IPS-20b (cell line): ENCODE data around the gene OOSP3.
"Not testable (repeated sequence)": the region's sequence is repeated elsewhere in the genome, so short reads cannot be mapped to it uniquely, and the experiment has no call there.

ENCODE experiments used
- H3K27ac ChIP-seq: one replicate; pipeline ENCODE4 v1.5.1; 2013; ENCODE audit warnings: low read length
- H3K27me3 ChIP-seq: 2 replicates; pipeline ENCODE4 v1.6.1; 2013; ENCODE audit warnings: mild to moderate bottlenecking, low read length, inconsistent platforms; ENCODE audit not compliant: insufficient read depth
- H3K36me3 ChIP-seq: 2 replicates; pipeline ENCODE4 v1.6.1; 2013; ENCODE audit warnings: low read depth, mild to moderate bottlenecking, inconsistent platforms, low read length, moderate library complexity; ENCODE audit not compliant: insufficient read depth
- H3K4me1 ChIP-seq: 2 replicates; pipeline ENCODE4 v1.6.1; 2013; ENCODE audit warnings: mild to moderate bottlenecking, control low read depth, inconsistent platforms, low read length, moderate library complexity; ENCODE audit not compliant: insufficient read depth
- H3K4me3 ChIP-seq: 2 replicates; pipeline ENCODE4 v1.5.1; 2013; ENCODE audit warnings: mild to moderate bottlenecking, low read length, inconsistent platforms
- H3K9ac ChIP-seq: 2 replicates; pipeline ENCODE4 v1.6.1; 2013; ENCODE audit warnings: low read depth, mild to moderate bottlenecking, inconsistent platforms, low read length, moderate library complexity
- H3K9me3 ChIP-seq: 2 replicates; pipeline ENCODE4 v1.6.1; 2013; ENCODE audit warnings: mild to moderate bottlenecking, low read depth, low read length, inconsistent platforms; ENCODE audit not compliant: insufficient read depth

Gene OOSP3, protein sequence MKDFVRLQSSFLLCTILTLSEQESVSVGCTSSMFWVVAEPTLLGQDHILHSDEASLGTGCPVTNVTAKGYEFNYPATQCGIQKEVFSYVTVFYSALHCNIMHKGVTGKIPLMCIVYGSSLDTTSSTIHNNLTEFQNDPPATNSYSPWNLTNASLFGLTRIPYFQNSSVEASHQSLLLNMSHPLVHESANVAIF

GRCh38 chr11:59878575-59878974 lies at the start of gene OOSP3:
TSS of gene OOSP3 (plus strand) at chr11:59878782. CDS start at chr11:59878809, 27 bp downstream.
- no peak within 1 kb of the TSS for H3K27ac ChIP-seq
- no peaks in the 10 kb centered on the region for H3K9me3 ChIP-seq
- no peak within 1 kb of the TSS for H3K4me3 ChIP-seq
- H3K36me3 ChIP-seq: no peaks in the 10 kb centered on the region
- H3K9ac ChIP-seq: no peak within 1 kb of the TSS
- H3K27me3 ChIP-seq: no peaks in the 10 kb centered on the region
- peaks cover 18% of the 10 kb centered on the region for H3K4me1 ChIP-seq

DNA sequence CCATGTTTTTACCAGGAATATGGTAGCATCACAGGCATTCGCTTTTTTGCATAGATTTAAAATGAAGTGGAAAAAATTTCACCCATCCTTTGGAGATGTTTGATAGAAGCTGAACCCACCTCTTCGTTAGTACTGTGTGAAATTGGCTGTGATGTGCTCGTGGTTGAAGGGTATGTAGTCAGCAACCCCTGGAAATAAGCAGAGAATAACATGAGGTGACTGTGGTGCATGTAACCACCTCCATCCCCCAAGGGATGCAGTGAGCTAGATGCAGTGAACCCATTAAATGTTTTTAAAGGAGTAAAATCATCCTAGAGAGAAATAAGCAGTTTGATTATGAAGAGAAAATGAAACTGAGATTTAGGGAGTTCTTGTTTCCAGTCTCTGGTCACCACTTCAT lies 49.2 kb upstream of the OOSP3 start:
- Histone ChIP-seq H3K4me3 (no peak overlapping the region), H3K4me1 (no peaks in the 10 kb centered on the region), H3K27me3 (no peaks in the 10 kb centered on the region), H3K9me3 (no peaks in the 10 kb centered on the region), H3K36me3 (no peaks in the 10 kb centered on the region), H3K9ac (no peak overlapping the region), H3K27ac (no peak overlapping the region)

GRCh38 chr11:59833602-59834001 lies 45.0 kb upstream of the OOSP3 start:
- no peaks in the 10 kb centered on the region for H3K36me3 ChIP-seq
- H3K27me3 ChIP-seq: no peaks in the 10 kb centered on the region
- H3K27ac ChIP-seq: no peak overlapping the region
- H3K4me3 ChIP-seq: no peak overlapping the region
- no peaks in the 10 kb centered on the region for H3K4me1 ChIP-seq
- H3K9ac ChIP-seq: no peak overlapping the region
- H3K9me3 ChIP-seq: no peaks in the 10 kb centered on the region

GRCh38 chr11:59839615-59840014 lies 39.0 kb upstream of the OOSP3 start:
- no peaks in the 10 kb centered on the region for H3K36me3 ChIP-seq
- no peaks in the 10 kb centered on the region for H3K4me1 ChIP-seq
- no peaks in the 10 kb centered on the region for H3K9me3 ChIP-seq
- no peak overlapping the region for H3K9ac ChIP-seq
- no peak overlapping the region for H3K27ac ChIP-seq
- H3K4me3 ChIP-seq: no peak overlapping the region
- H3K27me3 ChIP-seq: no peaks in the 10 kb centered on the region

DNA sequence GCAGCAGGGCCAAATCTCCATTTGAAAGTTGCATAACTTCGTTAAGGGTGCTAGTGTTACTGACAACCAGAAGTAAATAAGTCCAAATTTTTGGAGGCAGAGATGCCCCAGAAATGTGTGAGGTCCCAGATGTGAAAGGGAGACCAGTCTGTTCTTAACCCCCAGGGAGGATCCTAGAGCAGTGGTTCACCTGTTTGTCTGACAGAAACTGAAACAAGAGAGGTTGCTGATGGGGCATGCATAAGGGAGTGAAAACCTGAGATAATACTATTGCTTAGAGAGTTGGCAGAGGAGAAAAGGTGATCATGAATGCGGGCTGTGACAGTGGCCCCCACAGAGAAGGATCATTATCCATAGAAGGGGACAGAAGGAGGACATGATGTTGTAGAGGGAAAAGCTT lies 37.1 kb upstream of the OOSP3 start:
- Histone ChIP-seq H3K27me3 (no peaks in the 10 kb centered on the region), H3K27ac (no peak overlapping the region), H3K36me3 (no peaks in the 10 kb centered on the region), H3K4me3 (no peak overlapping the region), H3K9me3 (no peaks in the 10 kb centered on the region), H3K9ac (no peak overlapping the region), H3K4me1 (peaks cover 5% of the 10 kb centered on the region; the same call in 1 of the 2 replicates)

DNA sequence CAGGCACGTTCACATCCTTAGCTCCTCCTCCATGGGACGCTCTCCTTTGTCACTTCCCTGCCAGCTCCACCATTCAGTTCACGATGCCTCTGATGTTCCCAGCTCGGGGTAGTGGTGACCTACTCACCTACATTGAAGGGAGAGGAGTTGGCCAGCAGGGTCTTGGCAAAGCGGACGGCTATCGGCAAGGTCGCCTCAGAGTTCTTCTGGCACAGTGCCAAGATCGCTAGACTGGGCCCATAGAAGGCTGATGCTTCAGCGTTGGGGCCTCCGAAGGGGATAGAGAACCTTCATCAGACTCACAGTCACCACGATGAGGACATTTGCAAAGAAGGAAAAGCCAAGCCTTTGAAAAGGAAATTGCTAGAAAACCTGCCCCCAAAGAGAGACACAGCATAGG lies 36.3 kb upstream of the OOSP3 start:
- no peaks in the 10 kb centered on the region for H3K36me3 ChIP-seq
- H3K27me3 ChIP-seq: no peaks in the 10 kb centered on the region

GRCh38 chr11:59845399-59845798 lies 33.2 kb upstream of the OOSP3 start, which contains the start of gene CBLIF:
TSS of gene CBLIF (minus strand) at chr11:59845499. CDS start at chr11:59845453, 46 bp downstream.
- peaks cover 5% of the 10 kb centered on the region; the same call in 1 of the 2 replicates for H3K4me1 ChIP-seq
- H3K9me3 ChIP-seq: no peaks in the 10 kb centered on the region
- no peak within 1 kb of the TSS for H3K4me3 ChIP-seq
- no peak within 1 kb of the TSS for H3K27ac ChIP-seq
- H3K27me3 ChIP-seq: no peaks in the 10 kb centered on the region
- no peak within 1 kb of the TSS for H3K9ac ChIP-seq
- H3K36me3 ChIP-seq: no peaks in the 10 kb centered on the region

More for the DNA sequence above, 36.3 kb upstream of the OOSP3 start:
- Histone ChIP-seq H3K9me3 (no peaks in the 10 kb centered on the region), H3K4me1 (peaks cover 5% of the 10 kb centered on the region; the same call in 1 of the 2 replicates), H3K4me3 (no peak overlapping the region), H3K9ac (no peak overlapping the region), H3K27ac (no peak overlapping the region)

DNA sequence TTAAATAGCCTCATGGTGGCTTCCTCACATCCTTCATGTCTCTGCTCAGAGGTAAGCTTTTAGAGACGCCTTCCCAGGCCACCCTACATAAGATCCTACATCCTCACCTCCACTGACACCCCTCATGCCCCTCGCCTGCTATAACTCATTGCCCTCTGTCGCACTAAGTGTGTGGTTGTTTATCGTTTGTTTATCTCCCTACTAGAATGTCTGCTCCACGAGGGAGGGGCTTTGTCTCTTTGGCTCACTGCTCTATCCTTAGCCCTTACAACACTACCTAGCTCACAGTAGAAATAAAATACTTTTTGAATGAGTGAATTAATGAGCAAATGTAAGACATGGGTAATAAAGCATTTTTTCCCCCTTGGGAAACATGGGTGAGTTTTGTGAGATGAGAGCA lies 32.0 kb upstream of the OOSP3 start:
- H3K36me3 ChIP-seq: no peaks in the 10 kb centered on the region
- no peak overlapping the region for H3K4me3 ChIP-seq
- no peak overlapping the region for H3K9ac ChIP-seq
- H3K27ac ChIP-seq: no peak overlapping the region
- no peaks in the 10 kb centered on the region for H3K9me3 ChIP-seq
- no peaks in the 10 kb centered on the region for H3K27me3 ChIP-seq
- peaks cover 5% of the 10 kb centered on the region; the same call in 1 of the 2 replicates for H3K4me1 ChIP-seq

DNA sequence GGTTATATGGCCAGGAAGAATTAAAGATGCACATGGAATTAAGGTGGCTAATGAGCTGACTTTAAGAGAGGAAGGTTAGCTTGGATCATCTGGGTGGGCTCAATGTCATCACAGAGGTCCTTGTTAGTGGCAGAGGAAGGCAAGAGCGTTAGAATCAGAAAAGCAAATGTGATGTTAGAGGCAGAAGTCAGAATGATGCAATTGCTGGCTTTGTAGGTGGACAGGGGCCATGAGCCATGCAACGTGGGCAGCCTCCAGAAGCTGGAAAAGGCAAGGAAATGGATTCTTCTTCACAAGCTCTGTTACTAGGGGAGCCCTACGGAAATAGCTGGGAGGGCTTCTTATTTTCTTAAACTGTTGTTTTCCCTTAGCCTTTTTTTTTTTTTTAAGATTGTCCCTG lies 31.0 kb upstream of the OOSP3 start:
- Histone ChIP-seq H3K27me3 (no peaks in the 10 kb centered on the region), H3K4me3 (no peak overlapping the region), H3K27ac (no peak overlapping the region), H3K9me3 (no peaks in the 10 kb centered on the region), H3K9ac (no peak overlapping the region), H3K4me1 (peaks cover 5% of the 10 kb centered on the region; the same call in 1 of the 2 replicates), H3K36me3 (no peaks in the 10 kb centered on the region)

GRCh38 chr11:59848439-59848838 lies 30.1 kb upstream of the OOSP3 start:
- not testable (repeated sequence) for H3K9me3 ChIP-seq, H3K27me3 ChIP-seq, H3K27ac ChIP-seq, H3K4me3 ChIP-seq, H3K4me1 ChIP-seq, H3K9ac ChIP-seq, H3K36me3 ChIP-seq

DNA sequence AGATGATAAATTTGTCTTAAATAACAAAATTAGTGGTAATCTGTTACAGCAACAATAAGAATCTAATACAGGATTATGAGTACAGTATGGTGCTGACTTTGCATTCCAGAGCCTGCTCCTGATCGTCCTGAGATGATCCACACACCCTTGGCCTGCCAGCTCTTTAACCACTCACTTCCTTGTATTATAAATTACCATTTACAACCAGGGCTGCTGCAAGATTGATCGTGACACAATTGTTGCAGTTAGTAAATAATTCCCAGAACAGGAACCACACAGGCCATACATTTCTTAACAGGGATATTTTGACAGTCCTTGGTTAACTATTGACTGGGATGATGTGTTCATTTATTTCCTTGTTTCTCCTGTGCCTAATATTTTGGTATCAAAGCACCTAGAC lies 29.5 kb upstream of the OOSP3 start:
- Histone ChIP-seq H3K9me3 (no peaks in the 10 kb centered on the region), H3K36me3 (no peaks in the 10 kb centered on the region), H3K4me3 (no peak overlapping the region), H3K9ac (no peak overlapping the region), H3K27me3 (no peaks in the 10 kb centered on the region), H3K27ac (no peak overlapping the region), H3K4me1 (peaks cover 5% of the 10 kb centered on the region; the same call in 1 of the 2 replicates)

- not testable (repeated sequence) for H3K27me3 ChIP-seq, H3K36me3 ChIP-seq, H3K4me3 ChIP-seq, H3K9me3 ChIP-seq, H3K4me1 ChIP-seq, H3K27ac ChIP-seq, H3K9ac ChIP-seq
Measured at GRCh38 chr11:59849551-59849950, 29.0 kb upstream of the OOSP3 start.
